ENCODE results near the gene RYR1.

GRCh38 chr19:38629568-38629967 lies 196.1 kb downstream of the RYR1 start:
- no peak for TF ChIP-seq EZH2 (IDR thresholded peaks at IDR 0.05; ENCODE audit: insufficient read depth, poor library complexity, severe bottlenecking)
- no peak for TF ChIP-seq EZH2phosphoT487 (IDR thresholded peaks at IDR 0.05; ENCODE audit: insufficient read depth, low read depth)

Data from GM23248 (cell line).